Heart right ventricle (tissue), 16 donors: ENCODE measurements around the gene GPC3. TPM values are rescaled to one million over a fixed set of nuclear protein-coding genes. Genes with fewer than 3 reads are reported as not detected.

Source experiments
- ATAC-seq, 8 donors: fragments of 200-7000 bp; cut with Tn5 transposase; one replicate each; pipeline ENCODE4 v1.9.1; 2020; ENCODE audit warnings: mild to moderate bottlenecking in 8 of 8, moderate library complexity in 8 of 8, moderate number of reproducible peaks in 1 of 8
- DNase-seq, 2 donors: peaks; one replicate each; pipeline ENCODE4 v3.0.0-alpha.2; 2020
- H3K27ac ChIP-seq, 10 donors: fragments of 200-600 bp; sonication (generic) in 2 of 10; one replicate each; pipeline versions ENCODE4 v1.5.0 to v1.8.0; 2020 to 2022; ENCODE audit warnings: mild to moderate bottlenecking in 3 of 10
- H3K27me3 ChIP-seq, 7 donors: fragments of 200-600 bp; one replicate each; pipeline ENCODE4 v1.8.0; 2021 to 2022; ENCODE audit warnings: mild to moderate bottlenecking in 2 of 7
- H3K36me3 ChIP-seq, 9 donors: fragments of 200-600 bp; sonication (generic) in 1 of 9; one replicate each; pipeline versions ENCODE4 v1.5.0 to v1.8.0; 2020 to 2022; ENCODE audit warnings: mild to moderate bottlenecking in 2 of 9
- H3K4me1 ChIP-seq, 9 donors: fragments of 200-600 bp; sonication (generic) in 1 of 9; one replicate each; pipeline versions ENCODE4 v1.5.0 to v1.8.0; 2020 to 2022; ENCODE audit warnings: mild to moderate bottlenecking in 4 of 9
- H3K4me3 ChIP-seq, 10 donors: fragments of 200-600 bp; sonication (generic) in 2 of 10; one replicate each; pipeline versions ENCODE4 v1.5.0 to v1.8.0; 2020 to 2022; ENCODE audit warnings: mild to moderate bottlenecking in 7 of 10, moderate library complexity in 2 of 10
- H3K9me3 ChIP-seq, 11 donors: fragments of 200-600 bp in 10 of 11; sonication (generic) in 2 of 11; one replicate each; pipeline versions ENCODE4 v1.5.0 to v1.8.0; 2013 to 2022; ENCODE audit warnings: mild to moderate bottlenecking in 2 of 11, control low read depth in 1 of 11, moderate library complexity in 1 of 11
- WGBS, 2 donors: extraction: QIAGEN DNeasy Blood & Tissue Kit; methylation state at CpG; one replicate each; pipeline ENCODE4 v1.1.7; 2013; ENCODE audit warnings: inconsistent platforms in 1 of 2; 5-methylcytosine and 5-hydroxymethylcytosine counted together
- intact Hi-C, 10 donors: fragments of 100-400 bp; cut with DNase I; formaldehyde crosslinking; loops; one replicate each; pipeline versions ENCODE4 v1.11.1 to v1.14.2; 2022
- polyA plus RNA-seq, 2 donors: library from polyadenylated mRNA; stranded (reverse); fragments of 200-250 nt; gene quantifications; one replicate each; pipeline ENCODE4 v1.2.3, GENCODE V29; 2013
- total RNA-seq, 10 donors: library from RNA; stranded (reverse); fragmentation: NEBNext Ultra II Directional in 3 of 10; extraction: Animal tissue kit (Norgen Biotek cat#: 25700) in 3 of 10; gene quantifications; one replicate each; pipeline versions ENCODE4 v1.2.1 to v1.2.4, GENCODE V29; 2021 to 2023
- TF ChIP-seq, protein P1 (sequence below), 9 donors: fragments of 200-600 bp; sonication (generic) in 2 of 9; IDR thresholded peaks; one replicate each; pipeline versions ENCODE4 v1.5.0 to v1.8.0; 2021 to 2022; ENCODE audit warnings: antibody characterized with exemption in 9 of 9, mild to moderate bottlenecking in 5 of 9, moderate library complexity in 1 of 9
- donor health status: Arrhythmogenic right ventricular cardiomyopathy.
- donor health status: ischemic (EF 13 %, LVEDD 7.1; RV severe dilation, severe dysfunction).
- donor health status: healthy with polysubstance abuse.
- donor health status: DM: no; HTN: yes; CAD: no.
- donor health status: DM: no; HTN: no; CAD: no.
- donor health status: ischemic (EF 25% LVEDD 6.9; RV normal size, moderate dysfunction).
- donor health status: ischemic (EF 25% LVEDD 5.7; RV mildly dilated, moderate dysfunction).
- donor health status: healthy.
- donor health status: DM: yes; HTN: yes; CAD: no.
- donor health status: Ischemic cardiomyopathy.
- donor health status: ischemic (EF 35%, LVEDD 5.7; RV mildly dilated, moderate dysfunction).
- donor health status: nonischemic (EF 11% LVEDD 7.7; RV severe dilation, severe dysfunction).
- donor health status: DM: yes; HTN: yes; CAD: no.
- donor health status: PGD.
- donor health status: ischemic (EF 29% LVEDD 5.4; RV normal size, mild dysfunction).
- donor health status: nonischemic (EF 23%, LVEDD 6.1; RV moderate dilation, normal function).

The GPC3 gene
- total and polyA plus RNA-seq, 12 donors = 0.66 to 5.6 (median 3.4) TPM

DNA sequence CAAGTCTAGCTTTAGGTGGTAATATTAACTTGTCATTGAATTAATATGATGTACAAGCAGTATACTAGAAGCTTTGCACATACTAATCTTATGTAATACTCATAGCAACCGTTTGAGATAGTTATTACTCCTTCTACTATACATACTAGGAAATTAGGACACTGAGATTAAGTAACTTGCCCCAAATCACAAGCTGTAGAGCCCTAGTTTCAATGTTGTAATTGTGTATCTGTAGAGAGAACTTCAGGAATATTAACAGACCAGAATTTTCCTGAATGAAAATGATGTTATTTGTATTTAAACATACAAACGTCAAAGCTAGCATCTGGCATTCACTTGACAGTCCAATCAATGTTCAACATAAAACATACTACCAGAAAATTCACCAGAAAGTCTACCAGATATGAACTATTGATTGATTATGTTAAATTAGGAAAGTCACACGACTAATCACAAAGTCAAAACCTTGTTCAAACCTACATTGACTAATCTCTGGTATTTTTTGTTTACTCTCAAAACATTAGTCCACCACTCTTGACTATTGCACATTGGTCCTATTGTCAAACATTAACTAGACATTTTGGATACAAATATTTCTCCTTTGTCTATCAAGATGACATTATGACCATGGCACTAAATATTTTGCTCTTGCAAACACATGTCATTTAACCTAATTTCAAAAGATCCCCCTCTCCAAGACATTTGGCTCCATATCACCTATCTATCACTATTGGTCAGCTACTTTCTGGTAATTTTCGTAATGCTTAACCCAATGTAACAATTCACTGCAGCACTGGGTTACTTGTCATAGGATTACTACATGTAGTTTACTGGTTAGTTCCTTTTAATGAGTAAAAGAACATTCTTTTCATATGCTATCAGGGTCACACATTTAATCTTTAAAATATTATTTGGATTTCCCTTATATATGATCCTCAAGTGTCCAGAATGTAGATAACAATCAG lies 100.7 kb downstream of the GPC3 start:
- TF ChIP-seq, protein P1, sequence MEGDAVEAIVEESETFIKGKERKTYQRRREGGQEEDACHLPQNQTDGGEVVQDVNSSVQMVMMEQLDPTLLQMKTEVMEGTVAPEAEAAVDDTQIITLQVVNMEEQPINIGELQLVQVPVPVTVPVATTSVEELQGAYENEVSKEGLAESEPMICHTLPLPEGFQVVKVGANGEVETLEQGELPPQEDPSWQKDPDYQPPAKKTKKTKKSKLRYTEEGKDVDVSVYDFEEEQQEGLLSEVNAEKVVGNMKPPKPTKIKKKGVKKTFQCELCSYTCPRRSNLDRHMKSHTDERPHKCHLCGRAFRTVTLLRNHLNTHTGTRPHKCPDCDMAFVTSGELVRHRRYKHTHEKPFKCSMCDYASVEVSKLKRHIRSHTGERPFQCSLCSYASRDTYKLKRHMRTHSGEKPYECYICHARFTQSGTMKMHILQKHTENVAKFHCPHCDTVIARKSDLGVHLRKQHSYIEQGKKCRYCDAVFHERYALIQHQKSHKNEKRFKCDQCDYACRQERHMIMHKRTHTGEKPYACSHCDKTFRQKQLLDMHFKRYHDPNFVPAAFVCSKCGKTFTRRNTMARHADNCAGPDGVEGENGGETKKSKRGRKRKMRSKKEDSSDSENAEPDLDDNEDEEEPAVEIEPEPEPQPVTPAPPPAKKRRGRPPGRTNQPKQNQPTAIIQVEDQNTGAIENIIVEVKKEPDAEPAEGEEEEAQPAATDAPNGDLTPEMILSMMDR (IDR thresholded peaks at IDR 0.05) = no peak
- 75 to 78% methylated on average over 4 of the region's 4 CpGs for WGBS, 2 donors
- intact Hi-C loops = no loop called here
- Histone ChIP-seq H3K27me3 (peaks cover 0 to 29% (median 0%) of the 10 kb centered on the region in 7 donors), H3K27ac (no peak overlapping the region), H3K4me3 (no peak overlapping the region), H3K4me1 (no peaks in the 10 kb centered on the region), H3K9me3 (no peaks in the 10 kb centered on the region), H3K36me3 (no peaks in the 10 kb centered on the region)
- ATAC-seq (no peak), DNase-seq (no peak)

DNA sequence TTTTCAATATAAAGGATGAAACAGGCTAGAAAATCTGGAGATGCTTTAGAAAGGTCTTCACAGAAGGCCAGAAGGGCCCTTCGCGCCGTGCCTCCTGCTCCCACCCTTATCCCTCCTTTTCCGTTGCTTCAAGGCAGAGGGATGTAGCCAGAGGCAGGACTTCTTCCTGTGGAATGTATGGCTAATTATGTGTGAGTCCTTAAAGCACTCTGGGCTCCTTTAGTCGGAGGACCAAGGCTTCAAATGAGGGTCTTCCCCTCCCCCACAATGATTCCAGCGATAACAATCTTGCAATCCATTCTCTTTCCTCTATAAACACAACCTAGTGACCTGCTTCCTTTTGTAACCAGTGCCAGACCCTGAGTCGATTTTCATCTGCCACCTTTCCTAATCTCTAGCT lies 103.5 kb downstream of the GPC3 start:
- Histone ChIP-seq H3K27ac (no peak overlapping the region), H3K9me3 (no peaks in the 10 kb centered on the region), H3K27me3 (peaks cover 0 to 45% (median 0%) of the 10 kb centered on the region in 7 donors), H3K4me3 (no peak overlapping the region), H3K4me1 (no peaks in the 10 kb centered on the region), H3K36me3 (no peaks in the 10 kb centered on the region)
- TF ChIP-seq, protein P1 (IDR thresholded peaks at IDR 0.05) = no peak
- no peak for DNase-seq
- WGBS, 2 donors = 59 to 66% methylated on average over 7 of the region's 7 CpGs
- intact Hi-C loops = no loop called here
- no peak for ATAC-seq

- TF ChIP-seq, protein P1 (IDR thresholded peaks at IDR 0.05) = no peak
- Histone ChIP-seq H3K36me3 (no peaks in the 10 kb centered on the region), H3K27ac (no peak overlapping the region), H3K4me1 (no peaks in the 10 kb centered on the region), H3K4me3 (no peak overlapping the region), H3K9me3 (no peaks in the 10 kb centered on the region), H3K27me3 (peaks cover 0 to 41% (median 0%) of the 10 kb centered on the region in 7 donors)
- 89 to 92% methylated on average over 4 of the region's 4 CpGs for WGBS, 2 donors
- intact Hi-C loops = no loop called here
- ATAC-seq = no peak
- no peak for DNase-seq
Observed at GRCh38 chrX:133881007-133881406, 104.4 kb downstream of the GPC3 start.

GRCh38 chrX:133880032-133880443 lies 105.4 kb downstream of the GPC3 start:
- no peak overlapping the region for H3K27ac ChIP-seq
- intact Hi-C loops = no loop called here
- H3K4me3 ChIP-seq = no peak overlapping the region
- no peaks in the 10 kb centered on the region for H3K4me1 ChIP-seq
- WGBS, 2 donors = 61 to 66% methylated on average over 4 of the region's 4 CpGs
- TF ChIP-seq, protein P1 (IDR thresholded peaks at IDR 0.05) = no peak
- no peak for ATAC-seq
- peaks cover 0 to 40% (median 0%) of the 10 kb centered on the region in 7 donors for H3K27me3 ChIP-seq
- H3K36me3 ChIP-seq = no peaks in the 10 kb centered on the region
- no peak for DNase-seq
- H3K9me3 ChIP-seq = no peaks in the 10 kb centered on the region
